Aorta (tissue), 5 donors: Measurements from ENCODE around the gene VGLL2. TPM values are rescaled to one million over a fixed set of nuclear protein-coding genes. Genes with fewer than 3 reads are reported as not detected.

Experiments
- ATAC-seq: fragments of 200-7000 bp; cut with Tn5 transposase; one replicate; pipeline ENCODE4 v1.9.1; 2022; ENCODE audit warnings: moderate library complexity; ENCODE audit not compliant: low FRiP score
- DNase-seq, 2 donors: peaks; one replicate each; pipeline ENCODE4 v3.0.0-alpha.2; 2020
- H3K27ac ChIP-seq, 2 donors: one replicate each; pipeline ENCODE4 v1.5.1; 2013; ENCODE audit warnings: low read length in 2 of 2, mild to moderate bottlenecking in 2 of 2, moderate library complexity in 2 of 2, control low read depth in 1 of 2, inconsistent platforms in 1 of 2, low read depth in 1 of 2
- H3K27me3 ChIP-seq, 2 donors: one replicate each; pipeline ENCODE4 v1.6.1; 2013; ENCODE audit warnings: control low read depth in 1 of 2, low read length in 1 of 2, mild to moderate bottlenecking in 1 of 2, moderate library complexity in 1 of 2; ENCODE audit not compliant: insufficient read depth in 2 of 2, control insufficient read depth in 1 of 2
- H3K36me3 ChIP-seq, 2 donors: one replicate each; pipeline ENCODE4 v1.6.1; 2013; ENCODE audit warnings: control low read depth in 1 of 2, low read length in 1 of 2, mild to moderate bottlenecking in 1 of 2; ENCODE audit not compliant: insufficient read depth in 2 of 2, control insufficient read depth in 1 of 2
- H3K4me1 ChIP-seq, 2 donors: one replicate each; pipeline ENCODE4 v1.6.1; 2013; ENCODE audit warnings: low read length in 2 of 2, control low read depth in 1 of 2, mild to moderate bottlenecking in 1 of 2, moderate library complexity in 1 of 2; ENCODE audit not compliant: insufficient read depth in 2 of 2, control insufficient read depth in 1 of 2
- H3K4me3 ChIP-seq, 2 donors: one replicate each; pipeline ENCODE4 v1.5.1; 2013; ENCODE audit warnings: low read length in 2 of 2, control low read depth in 1 of 2, mild to moderate bottlenecking in 1 of 2
- H3K9me3 ChIP-seq: one replicate; pipeline ENCODE4 v1.6.1; 2013; ENCODE audit warnings: mild to moderate bottlenecking, low read length; ENCODE audit not compliant: control insufficient read depth
- WGBS, 2 donors: extraction: QIAGEN DNeasy Blood & Tissue Kit; methylation state at CpG; one replicate each; pipeline ENCODE4 v1.1.7; 2013; 5-methylcytosine and 5-hydroxymethylcytosine counted together
- intact Hi-C, 2 donors: fragments of 100-400 bp; cut with DNase I; formaldehyde crosslinking; loops; one replicate each; pipeline versions ENCODE4 v1.14.2 to v1.15.0; 2022
- polyA plus RNA-seq, 2 donors: library from polyadenylated mRNA; stranded (reverse); fragments of 200-250 nt; gene quantifications; one replicate each; pipeline ENCODE4 v1.2.3, GENCODE V29; 2013
- total RNA-seq, 2 donors: library from RNA; stranded (reverse); fragmentation: NEBNext Ultra II Directional; extraction: Animal tissue kit (Norgen Biotek cat#: 25700); gene quantifications; one replicate each; pipeline ENCODE4 v1.2.1, GENCODE V29; 2021
- donor health status: healthy with polysubstance abuse.
- donor health status: Bipolar disorder and iron deficiency.
- donor health status: DM: no; HTN: no; CAD: no.
- donor health status: DM: no; HTN: no; CAD: no.
- donor health status: DM: yes; HTN: yes; CAD: no.

VGLL2 gene
- total and polyA plus RNA-seq, 4 donors = not detected

- intact Hi-C loops = no loop called here
- peak overlapping the region; percentile 39 to 74 for H3K4me3 ChIP-seq
- H3K9me3 ChIP-seq = no peaks in the 10 kb centered on the region
- ATAC-seq (no peak), DNase-seq (no peak)
- no peaks in the 10 kb centered on the region for H3K36me3 ChIP-seq
- 13 to 14% methylated on average over 16 of the region's 16 CpGs for WGBS, 2 donors
- H3K4me1 ChIP-seq = no peaks in the 10 kb centered on the region
- no peak overlapping the region for H3K27ac ChIP-seq
- H3K27me3 ChIP-seq = peaks cover 0 to 4% of the 10 kb centered on the region in 2 donors
Measured at GRCh38 chr6:117266257-117267053, 1.1 kb downstream of the VGLL2 start.

DNA sequence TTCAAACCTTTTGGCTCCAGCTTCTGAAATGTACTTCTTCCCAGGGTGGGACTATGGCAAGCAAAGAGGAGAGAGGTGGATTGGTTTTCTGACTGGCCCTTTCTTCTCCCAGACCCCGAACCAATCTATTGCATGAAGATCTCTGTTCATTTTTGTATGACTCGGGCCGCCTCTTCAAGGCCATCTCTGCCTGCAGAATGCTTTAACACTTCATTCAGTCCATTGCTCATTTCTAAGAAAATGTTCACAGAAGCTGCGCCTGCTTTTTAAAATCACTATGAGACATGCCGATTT is 1.6 kb downstream of the VGLL2 start:
- 25 to 29% methylated on average over 5 of the region's 5 CpGs for WGBS, 2 donors
- no peaks in the 10 kb centered on the region for H3K36me3 ChIP-seq
- no peaks in the 10 kb centered on the region for H3K4me1 ChIP-seq
- no peak for DNase-seq
- H3K27me3 ChIP-seq = peaks cover 0 to 4% of the 10 kb centered on the region in 2 donors
- intact Hi-C loops = no loop called here
- ATAC-seq = no peak
- no peak overlapping the region for H3K4me3 ChIP-seq
- no peaks in the 10 kb centered on the region for H3K9me3 ChIP-seq
- no peak overlapping the region for H3K27ac ChIP-seq

DNA sequence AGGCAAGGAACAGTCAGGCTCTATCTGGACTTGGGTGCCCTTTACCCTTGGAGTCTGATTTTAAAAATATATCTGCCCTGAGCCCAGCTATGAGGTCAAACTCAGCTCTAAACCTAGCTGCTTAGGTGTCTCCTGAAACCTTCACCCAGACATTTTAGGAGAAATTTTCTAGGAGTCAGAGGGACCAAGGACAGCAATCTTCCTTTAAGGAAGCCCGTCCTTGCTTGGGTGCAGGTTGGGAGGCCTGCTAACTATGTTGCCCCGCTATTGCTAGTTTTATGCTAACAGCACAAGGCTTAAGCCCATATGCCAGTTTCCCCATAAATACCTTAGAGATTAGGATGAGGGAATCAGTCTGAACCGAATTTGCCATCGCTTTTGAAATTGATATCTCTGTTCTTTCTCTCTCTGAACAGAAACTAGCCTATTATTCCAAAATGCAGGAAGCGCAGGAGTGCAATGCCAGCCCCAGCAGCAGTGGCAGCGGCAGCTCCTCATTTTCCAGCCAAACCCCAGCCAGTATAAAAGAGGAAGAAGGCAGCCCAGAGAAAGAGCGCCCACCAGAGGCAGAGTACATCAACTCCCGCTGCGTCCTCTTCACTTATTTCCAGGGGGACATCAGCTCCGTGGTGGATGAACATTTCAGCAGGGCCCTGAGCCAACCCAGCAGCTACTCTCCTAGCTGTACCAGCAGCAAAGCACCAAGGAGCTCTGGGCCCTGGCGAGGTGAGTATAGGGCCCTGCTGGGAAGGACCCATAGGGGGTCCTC is 2.6 kb downstream of the VGLL2 start:
- Histone ChIP-seq H3K36me3 (no peaks in the 10 kb centered on the region), H3K4me1 (no peaks in the 10 kb centered on the region), H3K27ac (no peak overlapping the region), H3K4me3 (no peak overlapping the region), H3K9me3 (no peaks in the 10 kb centered on the region), H3K27me3 (peaks cover 0 to 4% of the 10 kb centered on the region in 2 donors)
- WGBS, 2 donors = 19 to 24% methylated on average over 11 of the region's 11 CpGs
- ATAC-seq (no peak), DNase-seq (no peak)
- intact Hi-C loops = no loop called here

DNA sequence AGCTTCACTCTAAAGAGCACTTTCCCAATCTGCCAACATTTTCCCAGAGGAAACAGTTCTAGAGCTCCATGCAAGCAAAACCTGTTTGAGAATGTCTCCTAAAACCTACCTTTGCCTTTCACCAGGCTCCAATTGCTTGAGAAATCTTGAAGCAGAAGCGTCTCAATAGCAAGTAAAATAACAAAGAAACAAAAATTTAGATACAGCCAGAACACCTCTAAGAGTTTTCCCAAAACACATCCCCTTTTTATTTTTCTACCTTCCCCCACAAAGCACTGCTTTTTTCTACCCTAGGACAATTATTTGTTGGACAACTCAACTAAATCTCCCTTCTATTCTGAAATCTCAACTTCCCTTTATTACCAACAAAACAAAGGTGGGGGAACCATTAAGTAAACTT is 3.6 kb downstream of the VGLL2 start:
- Histone ChIP-seq H3K4me1 (no peaks in the 10 kb centered on the region), H3K4me3 (no peak overlapping the region), H3K27ac (no peak overlapping the region), H3K36me3 (no peaks in the 10 kb centered on the region), H3K27me3 (peaks cover 0 to 4% of the 10 kb centered on the region in 2 donors), H3K9me3 (no peaks in the 10 kb centered on the region)
- DNase-seq (no peak), ATAC-seq (no peak)
- 30 to 33% methylated on average over 1 of the region's 1 CpG for WGBS, 2 donors
- intact Hi-C loops = no loop called here

GRCh38 chr6:117269638-117270054 is 4.3 kb downstream of the VGLL2 start:
- Histone ChIP-seq H3K9me3 (no peaks in the 10 kb centered on the region), H3K4me3 (no peak overlapping the region), H3K27ac (no peak overlapping the region), H3K36me3 (no peaks in the 10 kb centered on the region), H3K4me1 (no peaks in the 10 kb centered on the region), H3K27me3 (peaks cover 0 to 4% of the 10 kb centered on the region in 2 donors)
- intact Hi-C loops = no loop called here
- DNase-seq = no peak
- WGBS, 2 donors = 8 to 13% methylated on average over 8 of the region's 8 CpGs
- ATAC-seq = no peak

DNA sequence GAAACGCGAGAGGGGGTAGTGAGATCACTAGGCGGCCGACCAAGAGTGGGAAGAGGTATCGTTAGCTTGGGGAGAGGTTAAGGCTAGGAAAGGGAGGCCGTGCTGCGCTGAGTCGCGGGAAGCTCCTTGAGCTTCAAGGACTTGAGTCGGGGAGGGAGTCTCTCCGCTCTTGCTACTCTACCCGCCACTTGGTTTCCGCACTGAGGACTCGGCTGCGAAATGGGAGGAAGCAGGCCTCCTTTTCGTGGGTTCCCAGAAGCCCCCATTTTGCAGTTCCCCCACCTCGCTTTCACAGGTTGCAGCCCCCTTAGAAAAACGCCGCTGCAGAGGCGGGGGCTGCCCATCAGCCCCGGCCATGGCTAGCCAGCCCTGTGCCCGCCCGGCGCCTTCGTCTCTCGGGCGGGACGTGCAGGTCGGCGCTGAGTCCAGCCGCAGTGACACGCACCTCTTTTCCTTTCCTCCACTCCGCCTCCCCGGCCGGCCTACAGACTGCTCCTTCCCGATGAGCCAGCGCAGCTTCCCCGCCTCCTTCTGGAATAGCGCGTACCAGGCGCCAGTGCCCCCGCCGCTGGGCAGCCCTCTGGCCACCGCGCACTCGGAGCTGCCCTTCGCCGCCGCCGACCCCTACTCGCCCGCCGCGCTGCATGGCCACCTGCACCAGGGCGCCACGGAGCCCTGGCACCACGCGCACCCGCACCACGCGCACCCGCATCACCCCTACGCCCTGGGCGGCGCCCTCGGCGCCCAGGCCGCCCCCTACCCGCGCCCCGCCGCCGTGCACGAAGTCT is 4.9 kb downstream of the VGLL2 start:
- H3K4me1 ChIP-seq = no peaks in the 10 kb centered on the region
- ATAC-seq (no peak), DNase-seq (peak; percentile 44 to 74)
- H3K27me3 ChIP-seq = peaks cover 0 to 4% of the 10 kb centered on the region in 2 donors
- no peak overlapping the region for H3K27ac ChIP-seq
- H3K4me3 ChIP-seq = peak overlapping the region in 1 of 2 donors; percentile 9
- H3K9me3 ChIP-seq = no peaks in the 10 kb centered on the region
- 2% methylated on average over 60 to 74 of the region's 74 CpGs for WGBS, 2 donors
- intact Hi-C loops = no loop called here
- no peaks in the 10 kb centered on the region for H3K36me3 ChIP-seq

- 4% methylated on average over 42 to 48 of the region's 48 CpGs for WGBS, 2 donors
- Histone ChIP-seq H3K4me1 (no peaks in the 10 kb centered on the region), H3K27ac (no peak overlapping the region), H3K27me3 (peaks cover 0 to 4% of the 10 kb centered on the region in 2 donors), H3K4me3 (peak overlapping the region in 1 of 2 donors; percentile 9), H3K36me3 (no peaks in the 10 kb centered on the region), H3K9me3 (no peaks in the 10 kb centered on the region)
- DNase-seq (no peak), ATAC-seq (no peak)
- intact Hi-C loops = no loop called here
Measured at GRCh38 chr6:117270843-117271507, 5.6 kb downstream of the VGLL2 start.

- intact Hi-C loops = no loop called here
- ATAC-seq (no peak), DNase-seq (no peak)
- whole genome bisulfite sequencing, 2 donors = 2 to 7% methylated on average over 8 of the region's 8 CpGs
- H3K27ac ChIP-seq = no peak overlapping the region
- H3K4me3 ChIP-seq = no peak overlapping the region
- H3K36me3 ChIP-seq = no peaks in the 10 kb centered on the region
- no peaks in the 10 kb centered on the region for H3K9me3 ChIP-seq
- H3K4me1 ChIP-seq = no peaks in the 10 kb centered on the region
- peaks cover 0 to 4% of the 10 kb centered on the region in 2 donors for H3K27me3 ChIP-seq
Measured at GRCh38 chr6:117272032-117272866, 6.9 kb downstream of the VGLL2 start.
